Measurements from ENCODE around the gene CEP164. TPM values are rescaled to one million over a fixed set of nuclear protein-coding genes. Genes with fewer than 3 reads are reported as not detected.

Gene CEP164
- total RNA-seq, 2 experiments from 2014 or later = 31.7 to 32.4 TPM

GRCh38 chr11:117295438-117296137 lies 32.1 kb upstream of the CEP164 start:
- Mint-ChIP-seq H3K36me3 (ENCODE audit: low read depth) (no peaks in the 10 kb centered on the region), H3K4me3 (no peak overlapping the region), H3K27me3 (ENCODE audit: low read depth) (no peaks in the 10 kb centered on the region), H3K9me3 (ENCODE audit: insufficient read depth) (no peaks in the 10 kb centered on the region), H3K4me1 (ENCODE audit: low read depth) (no peaks in the 10 kb centered on the region), H3K27ac (no peak overlapping the region)
- DNase-seq = no peak
- no peak for ATAC-seq
- ChIA-PET CTCF (no interaction called here), POLR2A (interaction anchor here (0.7 kb wide), 1 partner anchor 31 kb away, joined by 6 read pairs; no protein-coding TSS in a partner anchor)

GRCh38 chr11:117296881-117297280 lies 30.8 kb upstream of the CEP164 start:
- no peak overlapping the region for H3K27ac Mint-ChIP-seq
- no peak for ATAC-seq
- CTCF ChIA-PET = no interaction called here

GRCh38 chr11:117298195-117298594 lies 29.5 kb upstream of the CEP164 start:
- POLR2A ChIA-PET = no interaction called here
- CTCF ChIA-PET = no interaction called here
- H3K9me3 Mint-ChIP-seq (ENCODE audit: insufficient read depth) = no peaks in the 10 kb centered on the region
- no peak for DNase-seq
- ATAC-seq = no peak
- H3K36me3 Mint-ChIP-seq (ENCODE audit: low read depth) = no peaks in the 10 kb centered on the region
- H3K27ac Mint-ChIP-seq = no peak overlapping the region
- no peaks in the 10 kb centered on the region for H3K27me3 Mint-ChIP-seq (ENCODE audit: low read depth)
- no peak overlapping the region for H3K4me3 Mint-ChIP-seq
- no peaks in the 10 kb centered on the region for H3K4me1 Mint-ChIP-seq (ENCODE audit: low read depth)

More at GRCh38 chr11:117296881-117297280, 30.8 kb upstream of the CEP164 start:
- no peak overlapping the region for H3K4me3 Mint-ChIP-seq
- POLR2A ChIA-PET = no interaction called here
- no peaks in the 10 kb centered on the region for H3K36me3 Mint-ChIP-seq (ENCODE audit: low read depth)
- H3K27me3 Mint-ChIP-seq (ENCODE audit: low read depth) = no peaks in the 10 kb centered on the region
- no peaks in the 10 kb centered on the region for H3K4me1 Mint-ChIP-seq (ENCODE audit: low read depth)
- no peaks in the 10 kb centered on the region for H3K9me3 Mint-ChIP-seq (ENCODE audit: insufficient read depth)
- no peak for DNase-seq

- ChIA-PET POLR2A (no interaction called here), CTCF (interaction anchor here (0.8 kb wide), 1 partner anchor 226 kb away, joined by 3 read pairs; no protein-coding TSS in a partner anchor)
- ATAC-seq (no peak), DNase-seq (no peak)
- no peaks in the 10 kb centered on the region for H3K4me1 Mint-ChIP-seq (ENCODE audit: low read depth)
- no peaks in the 10 kb centered on the region for H3K9me3 Mint-ChIP-seq (ENCODE audit: insufficient read depth)
- H3K27me3 Mint-ChIP-seq (ENCODE audit: low read depth) = peaks cover 3% of the 10 kb centered on the region
- no peak overlapping the region for H3K27ac Mint-ChIP-seq
- no peak overlapping the region for H3K4me3 Mint-ChIP-seq
- no peaks in the 10 kb centered on the region for H3K36me3 Mint-ChIP-seq (ENCODE audit: low read depth)
Observed at GRCh38 chr11:117299351-117300282, 28.0 kb upstream of the CEP164 start.

- ATAC-seq (no peak), DNase-seq (no peak)
- H3K4me1 Mint-ChIP-seq (ENCODE audit: low read depth) = no peaks in the 10 kb centered on the region
- H3K9me3 Mint-ChIP-seq (ENCODE audit: insufficient read depth) = no peaks in the 10 kb centered on the region
- POLR2A ChIA-PET = no interaction called here
- H3K4me3 Mint-ChIP-seq = no peak overlapping the region
- H3K27ac Mint-ChIP-seq = no peak overlapping the region
- H3K27me3 Mint-ChIP-seq (ENCODE audit: low read depth) = peaks cover 3% of the 10 kb centered on the region
- CTCF ChIA-PET = interaction anchor here (0.8 kb wide), 2 partner anchors 10 to 226 kb away, joined by 3 read pairs; no protein-coding TSS in a partner anchor
- no peaks in the 10 kb centered on the region for H3K36me3 Mint-ChIP-seq (ENCODE audit: low read depth)
Observed at GRCh38 chr11:117300283-117300663, 27.4 kb upstream of the CEP164 start.

GRCh38 chr11:117300773-117301172 lies 26.9 kb upstream of the CEP164 start:
- H3K4me1 Mint-ChIP-seq (ENCODE audit: low read depth) = no peaks in the 10 kb centered on the region
- H3K36me3 Mint-ChIP-seq (ENCODE audit: low read depth) = no peaks in the 10 kb centered on the region
- CTCF ChIA-PET = interaction anchor here (0.8 kb wide), 1 partner anchor 9 kb away, joined by 3 read pairs; no protein-coding TSS in a partner anchor
- H3K27ac Mint-ChIP-seq = no peak overlapping the region
- no peak overlapping the region for H3K4me3 Mint-ChIP-seq
- DNase-seq = no peak
- H3K27me3 Mint-ChIP-seq (ENCODE audit: low read depth) = peaks cover 3% of the 10 kb centered on the region
- no peak for ATAC-seq
- POLR2A ChIA-PET = no interaction called here
- H3K9me3 Mint-ChIP-seq (ENCODE audit: insufficient read depth) = no peaks in the 10 kb centered on the region

- no peak for DNase-seq
- peaks cover 3% of the 10 kb centered on the region for H3K27me3 Mint-ChIP-seq (ENCODE audit: low read depth)
- H3K27ac Mint-ChIP-seq = no peak overlapping the region
- no peaks in the 10 kb centered on the region for H3K9me3 Mint-ChIP-seq (ENCODE audit: insufficient read depth)
- no peaks in the 10 kb centered on the region for H3K4me1 Mint-ChIP-seq (ENCODE audit: low read depth)
- no peak for ATAC-seq
- no peak overlapping the region for H3K4me3 Mint-ChIP-seq
- ChIA-PET CTCF (no interaction called here), POLR2A (interaction anchor here (1.2 kb wide), 1 partner anchor 344 kb away, joined by 5 read pairs; no protein-coding TSS in a partner anchor)
- H3K36me3 Mint-ChIP-seq (ENCODE audit: low read depth) = no peaks in the 10 kb centered on the region
Observed at GRCh38 chr11:117302228-117302627, 25.4 kb upstream of the CEP164 start.

- H3K4me1 Mint-ChIP-seq (ENCODE audit: low read depth) = no peaks in the 10 kb centered on the region
- no peak overlapping the region for H3K27ac Mint-ChIP-seq
- CTCF ChIA-PET = interaction anchor here (1.0 to 1.1 kb wide), 2 partner anchors 33 to 123 kb away, joined by 3 read pairs; no protein-coding TSS in a partner anchor
- no peaks in the 10 kb centered on the region for H3K36me3 Mint-ChIP-seq (ENCODE audit: low read depth)
- H3K27me3 Mint-ChIP-seq (ENCODE audit: low read depth) = peaks cover 3% of the 10 kb centered on the region
- POLR2A ChIA-PET = no interaction called here
- H3K9me3 Mint-ChIP-seq (ENCODE audit: insufficient read depth) = no peaks in the 10 kb centered on the region
- ATAC-seq (no peak), DNase-seq (no peak)
- H3K4me3 Mint-ChIP-seq = no peak overlapping the region
Observed at GRCh38 chr11:117303101-117303500, 24.6 kb upstream of the CEP164 start.

GRCh38 chr11:117303646-117304315 lies 23.9 kb upstream of the CEP164 start:
- H3K36me3 Mint-ChIP-seq (ENCODE audit: low read depth) = no peaks in the 10 kb centered on the region
- H3K4me1 Mint-ChIP-seq (ENCODE audit: low read depth) = no peaks in the 10 kb centered on the region
- peaks cover 3% of the 10 kb centered on the region for H3K27me3 Mint-ChIP-seq (ENCODE audit: low read depth)
- H3K27ac Mint-ChIP-seq = no peak overlapping the region
- ChIA-PET POLR2A (interaction anchor here (0.6 kb wide), 1 partner anchor 12 kb away, joined by 3 read pairs; the partner anchor contains the start of gene BACE1), CTCF (interaction anchor here (0.6 to 1.1 kb wide), 3 partner anchors 33 to 317 kb away, joined by 3 read pairs; no protein-coding TSS in a partner anchor)
- H3K4me3 Mint-ChIP-seq = no peak overlapping the region
- DNase-seq (no peak), ATAC-seq (no peak)
- no peaks in the 10 kb centered on the region for H3K9me3 Mint-ChIP-seq (ENCODE audit: insufficient read depth)

GRCh38 chr11:117305145-117305544 lies 22.5 kb upstream of the CEP164 start:
- Mint-ChIP-seq H3K36me3 (ENCODE audit: low read depth) (no peaks in the 10 kb centered on the region), H3K9me3 (ENCODE audit: insufficient read depth) (no peaks in the 10 kb centered on the region), H3K27me3 (ENCODE audit: low read depth) (peaks cover 11% of the 10 kb centered on the region), H3K4me3 (no peak overlapping the region), H3K27ac (no peak overlapping the region), H3K4me1 (ENCODE audit: low read depth) (no peaks in the 10 kb centered on the region)
- ATAC-seq = no peak
- CTCF ChIA-PET = no interaction called here
- POLR2A ChIA-PET = interaction anchor here (0.5 kb wide), 1 partner anchor 40 kb away, joined by 3 read pairs; no protein-coding TSS in a partner anchor
- no peak for DNase-seq

- DNase-seq = no peak
- POLR2A ChIA-PET = interaction anchor here (0.8 kb wide), 1 partner anchor 33 kb away, joined by 3 read pairs; no protein-coding TSS in a partner anchor
- CTCF ChIA-PET = no interaction called here
Observed at GRCh38 chr11:117309310-117309709, 18.3 kb upstream of the CEP164 start.

More at GRCh38 chr11:117309310-117309709, 18.3 kb upstream of the CEP164 start:
- Mint-ChIP-seq H3K27me3 (ENCODE audit: low read depth) (peaks cover 23% of the 10 kb centered on the region), H3K27ac (no peak overlapping the region), H3K9me3 (ENCODE audit: insufficient read depth) (no peaks in the 10 kb centered on the region), H3K4me3 (no peak overlapping the region), H3K36me3 (ENCODE audit: low read depth) (no peaks in the 10 kb centered on the region), H3K4me1 (ENCODE audit: low read depth) (no peaks in the 10 kb centered on the region)
- no peak for ATAC-seq
